GM15510 (cell line): ENCODE data around the gene OR2AJ1.

Source experiments
- POLR2A ChIP-seq: IDR thresholded peaks from 3 replicates; pipeline ENCODE4 v1.6.1; 2011; ENCODE audit warnings: borderline replicate concordance; ENCODE audit not compliant: insufficient read length; ENCODE audit errors: extremely low read depth

OR2AJ1 gene

GRCh38 chr1:247933989-247934388 lies 9.3 kb downstream of the OR2AJ1 start:
- TF ChIP-seq POLR2A: no peak

GRCh38 chr1:247935781-247936180 lies 11.1 kb downstream of the OR2AJ1 start:
- no peak for TF ChIP-seq POLR2A

GRCh38 chr1:247936415-247936814 lies 11.7 kb downstream of the OR2AJ1 start:
- no peak for TF ChIP-seq POLR2A

- TF ChIP-seq POLR2A: no peak
These were observed 17.9 kb downstream of the OR2AJ1 start for GRCh38 chr1:247942624-247943023.

- no peak for TF ChIP-seq POLR2A
These were observed 23.9 kb downstream of the OR2AJ1 start, which contains the start of gene OR2L8 for GRCh38 chr1:247948558-247948957. Gene OR2L8 (plus strand): TSS chr1:247948858. CDS start chr1:247948858, 0 bp downstream.

GRCh38 chr1:247953408-247953807 lies 28.7 kb downstream of the OR2AJ1 start:
- TF ChIP-seq POLR2A: no peak

GRCh38 chr1:247961791-247962190 lies 37.1 kb downstream of the OR2AJ1 start:
- no peak for TF ChIP-seq POLR2A

- no peak for TF ChIP-seq POLR2A
These were observed 38.4 kb downstream of the OR2AJ1 start for GRCh38 chr1:247962911-247963588.

GRCh38 chr1:247964933-247965332 lies 40.2 kb downstream of the OR2AJ1 start, which contains the start of gene OR2AK2:
Gene OR2AK2 (plus strand): TSS chr1:247965233. CDS start chr1:247965377, 144 bp downstream.
- no peak for TF ChIP-seq POLR2A

- no peak for TF ChIP-seq POLR2A
These were observed 42.0 kb downstream of the OR2AJ1 start for GRCh38 chr1:247966532-247967204.
